Sciatic nerve (tissue), 2 donors: ENCODE results near the gene SCGB1A1. TPM values are rescaled to one million over a fixed set of nuclear protein-coding genes. Genes with fewer than 3 reads are reported as not detected.

Experiments
- ATAC-seq: fragments of 200-7000 bp; cut with Tn5 transposase; one replicate; pipeline ENCODE4 v1.9.1; 2020; ENCODE audit warnings: mild to moderate bottlenecking, moderate library complexity
- DNase-seq: peaks from one replicate; pipeline ENCODE4 v3.0.0-alpha.2; 2020; ENCODE audit warnings: low spot score
- intact Hi-C: fragments of 100-400 bp; cut with DNase I; formaldehyde crosslinking; loops from one replicate; pipeline ENCODE4 v1.14.2; 2022
- total RNA-seq: library from RNA; stranded (reverse); fragmentation: NEBNext Ultra II Directional; extraction: Animal tissue kit (Norgen Biotek cat#: 25700); gene quantifications from one replicate; pipeline ENCODE4 v1.2.1, GENCODE V29; 2021
- donor health status: DM: no; HTN: no; CAD: no.
- donor health status: DM: no; HTN: no; CAD: no.

SCGB1A1 gene
- total RNA-seq, 1 donor from 2014 or later, result 3.5 TPM

DNA sequence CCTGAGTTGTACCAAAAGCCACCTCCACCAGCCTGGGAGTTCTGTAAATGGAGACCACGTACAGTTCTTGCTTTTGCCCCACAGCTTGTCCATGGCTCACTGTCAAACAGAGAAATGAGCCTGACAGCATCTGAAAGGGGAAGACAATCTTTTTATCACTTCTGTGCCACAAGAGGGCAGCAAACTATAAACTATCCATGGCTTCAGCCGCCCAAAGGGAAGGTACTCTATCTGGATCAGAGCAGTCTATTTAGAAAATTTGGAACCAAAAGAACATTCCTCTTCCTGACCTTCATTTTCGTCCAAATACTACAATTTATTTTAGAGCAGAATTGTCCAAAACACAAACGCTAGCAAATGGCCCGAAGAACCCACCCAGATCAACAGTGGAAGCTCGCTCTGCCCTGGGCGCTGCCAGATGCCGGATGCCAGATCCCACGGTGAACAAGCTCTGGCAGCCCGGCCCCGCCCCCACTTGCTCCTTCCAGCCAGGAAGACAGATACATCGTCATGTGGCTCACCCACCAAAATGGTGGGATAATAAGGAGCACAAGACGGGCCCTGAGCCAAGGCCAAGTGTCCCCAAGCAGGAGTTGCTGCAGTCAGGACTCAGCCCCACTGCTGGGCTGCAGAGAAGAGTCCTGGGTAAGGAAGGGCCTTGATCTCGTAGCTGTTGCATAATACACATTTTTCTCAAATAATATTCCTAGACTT is 23.9 kb upstream of the SCGB1A1 start:
- intact Hi-C loops, result loop anchor here (10.0 kb wide), 1 partner anchor 150 kb away; the partner anchor contains the start of gene AHNAK
- ATAC-seq, result peak; percentile 84
- peak; percentile 89 for DNase-seq

- intact Hi-C loops, result loop anchor here (10.0 kb wide), 1 partner anchor 149 kb away; the partner anchor contains the start of gene AHNAK
- DNase-seq (peak; percentile 57), ATAC-seq (no peak)
These were observed 22.8 kb upstream of the SCGB1A1 start for GRCh38 chr11:62395885-62396551.

DNA sequence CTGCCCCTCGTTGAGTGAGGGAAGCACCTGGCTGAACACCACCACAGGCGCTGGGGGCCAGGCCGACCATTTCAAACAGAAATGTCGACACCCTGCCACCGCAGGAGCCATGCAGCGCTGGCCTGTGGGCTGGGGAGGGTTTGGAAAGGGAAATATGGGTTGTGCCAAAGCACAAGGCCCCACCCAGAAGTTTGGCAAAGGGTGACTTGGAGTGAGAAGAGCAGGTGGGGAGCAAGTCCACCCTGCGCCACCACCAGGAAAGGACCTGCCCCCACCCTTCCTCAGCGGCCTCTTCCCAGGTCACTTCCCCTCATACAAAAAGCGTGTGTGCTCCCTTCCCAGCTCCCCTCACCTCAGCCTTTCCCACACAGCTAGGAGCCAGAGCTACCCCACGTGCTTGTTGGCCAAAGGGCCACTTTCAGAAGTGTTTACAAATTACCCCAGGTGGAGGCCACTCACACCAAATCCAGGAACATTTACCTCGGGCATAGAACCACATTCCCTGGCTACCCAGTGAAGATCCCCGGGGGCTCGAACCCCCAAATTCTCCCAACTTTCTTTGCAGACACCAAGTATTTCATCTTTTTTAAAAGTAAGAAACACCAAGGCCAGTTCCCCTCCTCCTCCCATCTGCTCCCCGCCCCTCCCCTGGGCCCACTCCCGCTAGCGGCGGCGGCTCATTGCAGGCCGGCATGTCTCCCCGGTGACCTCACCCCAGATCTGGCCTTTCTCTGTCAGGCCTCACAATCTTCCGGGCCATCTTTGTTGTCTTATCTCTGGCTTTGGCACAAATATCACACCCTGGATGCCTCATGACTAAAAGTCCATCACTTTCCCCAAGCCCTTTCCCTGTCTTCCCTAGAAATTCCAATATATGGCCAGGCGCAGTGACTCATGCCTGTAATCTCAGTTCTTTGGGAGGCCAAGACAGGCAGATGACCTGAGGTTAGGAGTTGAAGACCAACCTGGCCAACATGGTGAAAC is 20.5 kb upstream of the SCGB1A1 start:
- DNase-seq, result peak; percentile 65
- no peak for ATAC-seq
- intact Hi-C loops, result loop anchor here (10.0 kb wide), 1 partner anchor 146 kb away; the partner anchor contains the start of gene AHNAK

- intact Hi-C loops, result loop anchor here (10.0 kb wide), 1 partner anchor 145 kb away; the partner anchor contains the start of gene AHNAK
- peak; percentile 56 for DNase-seq
- ATAC-seq, result peak; percentile 16
These were observed 19.5 kb upstream of the SCGB1A1 start for GRCh38 chr11:62399172-62399877.

GRCh38 chr11:62399878-62400266 is 19.0 kb upstream of the SCGB1A1 start:
- DNase-seq (peak; percentile 72), ATAC-seq (peak; percentile 3)
- intact Hi-C loops, result loop anchor here (10.0 kb wide), 1 partner anchor 145 kb away; the partner anchor contains the start of gene AHNAK

GRCh38 chr11:62400281-62400680 is 18.6 kb upstream of the SCGB1A1 start:
- DNase-seq (peak; percentile 52), ATAC-seq (no peak)
- intact Hi-C loops, result no loop called here

GRCh38 chr11:62400760-62401159 is 18.1 kb upstream of the SCGB1A1 start:
- ATAC-seq (peak; percentile 70), DNase-seq (peak; percentile 87)
- intact Hi-C loops, result no loop called here

DNA sequence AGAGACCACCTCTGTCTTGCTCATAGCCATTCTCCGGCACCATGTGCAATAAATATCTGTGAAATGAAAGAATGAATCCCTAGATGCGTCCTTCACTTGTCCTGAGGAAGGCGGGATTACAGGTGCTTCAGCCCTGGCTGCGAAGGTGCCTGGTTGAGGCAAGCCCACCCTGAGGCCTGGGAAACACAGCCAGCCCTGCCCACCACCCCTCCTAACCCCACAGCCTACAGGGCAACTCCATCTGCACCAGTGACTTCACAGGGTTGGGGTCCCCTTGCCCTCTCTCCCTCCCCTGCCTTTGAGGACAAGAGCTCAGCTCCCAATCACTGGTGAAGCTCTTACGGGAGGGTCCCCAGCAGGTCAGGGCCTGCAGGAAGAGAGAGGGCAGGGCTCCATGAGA is 17.5 kb upstream of the SCGB1A1 start:
- DNase-seq (peak; percentile 52), ATAC-seq (no peak)
- intact Hi-C loops, result no loop called here

DNA sequence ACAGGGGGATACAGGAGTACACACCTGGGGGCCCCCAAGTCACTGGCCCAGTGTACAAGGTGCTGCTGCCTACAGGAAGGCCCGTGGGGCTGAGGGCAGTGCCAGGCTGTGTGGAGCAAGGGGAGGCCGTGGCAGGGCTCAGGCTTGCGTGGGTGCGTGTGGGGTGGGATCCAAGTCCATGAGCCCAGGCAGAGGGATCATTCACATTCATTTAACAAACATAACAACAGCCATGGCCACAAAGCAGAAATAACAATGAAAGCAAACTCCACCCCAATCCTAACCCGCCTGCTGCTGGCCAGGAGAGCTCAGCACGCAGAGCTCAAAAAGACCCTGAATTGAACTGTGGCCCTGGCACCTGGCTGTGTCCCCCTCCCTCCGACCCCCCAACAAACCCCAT is 17.0 kb upstream of the SCGB1A1 start:
- DNase-seq (no peak), ATAC-seq (peak; percentile 22)
- intact Hi-C loops, result no loop called here

- peak; percentile 81 for DNase-seq
- ATAC-seq, result peak; percentile 86
- intact Hi-C loops, result no loop called here
These were observed 16.4 kb upstream of the SCGB1A1 start for GRCh38 chr11:62402226-62402959.

DNA sequence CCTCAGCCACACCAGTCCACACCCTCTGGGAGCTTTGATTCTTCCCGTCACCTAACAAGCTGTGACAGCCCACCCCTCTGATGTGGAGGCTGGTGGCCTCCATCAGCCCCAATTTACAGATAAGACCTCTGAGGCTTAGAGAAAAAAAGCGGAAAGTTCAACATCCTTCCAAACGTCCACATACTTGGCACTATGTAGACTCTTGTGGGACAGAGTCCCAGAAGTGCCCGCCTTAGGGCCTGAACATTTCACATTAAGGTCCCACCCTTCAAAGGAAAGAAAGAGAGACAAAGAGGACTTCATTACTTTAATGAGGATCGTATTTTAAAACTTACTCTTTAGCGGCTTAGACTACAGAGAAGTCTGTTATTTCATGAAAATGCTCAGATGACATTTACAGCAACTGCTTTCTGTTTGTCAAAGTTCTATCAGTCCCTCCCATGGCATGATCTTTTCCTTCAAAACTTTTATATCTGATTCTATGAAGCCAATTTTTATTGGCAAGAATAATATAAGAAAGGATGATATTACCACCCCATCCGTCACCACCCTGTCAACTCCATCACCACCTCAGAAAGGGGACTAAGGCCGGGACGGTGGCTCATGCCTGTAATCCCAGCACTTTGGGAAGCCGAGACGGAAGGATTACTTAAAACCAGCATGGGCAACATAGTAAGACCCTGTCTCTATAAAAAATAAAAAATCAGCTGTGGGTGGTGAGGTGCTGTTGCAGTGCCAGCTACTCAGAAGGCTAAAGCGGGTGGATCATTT is 15.7 kb upstream of the SCGB1A1 start:
- intact Hi-C loops, result no loop called here
- no peak for DNase-seq
- no peak for ATAC-seq

- intact Hi-C loops, result no loop called here
- DNase-seq (no peak), ATAC-seq (no peak)
These were observed 14.4 kb upstream of the SCGB1A1 start for GRCh38 chr11:62404435-62404834.

DNA sequence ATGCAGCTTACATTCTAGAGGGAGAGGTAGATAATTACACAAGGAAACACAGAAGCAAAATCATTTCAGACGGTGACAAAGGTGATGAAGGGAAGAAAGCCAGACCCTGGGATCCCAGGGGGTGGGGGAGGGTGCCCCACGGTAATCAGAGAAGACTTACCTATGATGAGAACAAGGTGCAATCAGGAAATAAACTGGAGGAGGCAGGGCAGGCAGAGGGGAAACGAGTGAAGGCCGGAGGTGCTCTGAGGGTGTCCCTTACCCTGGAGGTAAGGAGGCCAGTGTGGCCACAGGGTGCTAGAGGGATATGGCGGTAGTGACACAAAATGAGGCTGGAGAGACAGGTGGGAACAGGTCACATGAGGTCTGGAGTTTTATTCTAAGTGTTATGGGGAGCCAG is 13.9 kb upstream of the SCGB1A1 start:
- DNase-seq, result no peak
- intact Hi-C loops, result no loop called here
- ATAC-seq, result no peak

GRCh38 chr11:62406034-62406433 is 12.8 kb upstream of the SCGB1A1 start:
- DNase-seq, result no peak
- intact Hi-C loops, result no loop called here
- no peak for ATAC-seq

DNA sequence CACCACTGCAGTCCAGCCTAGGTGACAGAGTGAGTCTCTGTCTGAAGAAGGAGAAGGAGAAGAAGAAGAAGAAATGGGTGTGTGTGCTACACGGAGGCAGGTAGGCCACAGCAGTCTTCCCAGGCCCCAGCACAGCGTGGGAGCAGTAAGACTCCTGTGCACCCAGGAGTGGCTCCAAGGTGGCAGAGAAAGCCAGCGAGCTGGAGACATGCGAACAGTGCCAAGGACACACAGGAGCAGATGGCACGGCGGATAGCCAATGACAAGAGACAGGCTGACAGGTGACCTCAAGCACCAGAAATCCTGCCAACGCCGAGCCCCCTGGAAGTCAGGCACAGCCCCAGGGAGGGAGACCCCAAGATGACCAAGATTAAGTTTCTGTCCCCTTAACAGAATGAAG is 9.0 kb upstream of the SCGB1A1 start:
- no peak for ATAC-seq
- no peak for DNase-seq

DNA sequence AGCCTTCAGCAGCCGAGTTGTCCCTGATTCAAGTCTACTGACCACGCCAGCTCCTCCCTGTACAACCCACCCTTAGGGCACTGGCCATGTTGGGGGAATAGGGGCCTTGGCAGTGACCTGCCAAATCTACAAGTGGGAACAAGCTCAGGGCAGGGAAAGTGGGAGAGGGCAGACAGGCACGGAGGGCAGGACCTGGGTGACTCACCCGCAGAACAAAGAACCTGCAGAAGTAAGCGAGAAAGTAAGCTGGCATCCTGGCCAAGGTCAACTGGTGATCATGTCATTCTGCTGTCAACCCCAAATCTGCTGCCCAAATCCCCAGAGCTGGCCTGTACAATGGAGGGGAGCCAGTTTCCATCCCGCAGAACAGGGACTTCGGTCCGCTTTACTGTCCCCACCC is 7.9 kb upstream of the SCGB1A1 start:
- ATAC-seq (no peak), DNase-seq (no peak)
- intact Hi-C loops, result no loop called here

More for the DNA sequence above, 9.0 kb upstream of the SCGB1A1 start:
- intact Hi-C loops, result no loop called here

- ATAC-seq (no peak), DNase-seq (no peak)
- intact Hi-C loops, result no loop called here
These were observed 7.3 kb upstream of the SCGB1A1 start for GRCh38 chr11:62411524-62411923.
